ENCODE results near the gene SURF2. TPM values are rescaled to one million over a fixed set of nuclear protein-coding genes. Genes with fewer than 3 reads are reported as not detected.

The SURF2 gene
- total RNA-seq, 1 experiment from 2014 or later = 27.8 TPM

DNA sequence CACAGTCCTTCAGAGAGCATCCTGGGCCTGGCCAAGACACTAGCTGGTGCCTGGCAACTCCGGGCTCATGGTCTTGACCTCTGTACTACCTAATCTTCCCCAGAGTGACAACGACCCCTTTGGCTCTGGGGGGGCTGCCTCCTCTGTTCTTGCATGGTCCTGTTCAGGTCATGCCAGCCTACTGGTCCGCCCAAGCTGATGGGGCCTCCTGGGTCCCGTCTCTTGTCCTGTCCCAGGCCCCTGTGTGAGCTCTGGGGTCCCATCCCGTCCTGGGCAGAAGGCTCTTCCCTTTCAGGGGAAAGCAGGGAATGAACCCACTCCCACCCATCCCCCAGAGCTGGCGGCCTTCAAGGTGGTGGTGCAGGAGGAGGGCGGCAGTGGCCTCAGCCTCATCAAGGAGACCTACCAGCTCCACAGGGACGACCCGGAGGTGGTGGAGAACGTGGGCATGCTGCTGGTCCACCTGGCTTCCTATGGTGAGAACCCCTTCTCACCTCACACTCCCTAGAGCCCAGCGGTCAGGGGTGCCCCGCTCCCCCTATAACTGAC is 48.2 kb downstream of the SURF2 start:
- ChIA-PET RAD21 (ENCODE audit: low non-redundant PET in 1 of 2, low total read pairs in 2 of 2, uncharacterized antibody in 2 of 2, unreplicated experiment in 2 of 2) (no interaction called here), CTCF (interaction anchor here (0.7 to 2.9 kb wide), 3 partner anchors 9 to 218 kb away, joined by 3 to 14 read pairs (median 3); partner anchors contain the start of genes SURF1 and SURF2), POLR2A (no interaction called here)
- Histone ChIP-seq H3K4me3 (replicated peaks in 1 of 2; ENCODE audit: low read depth in 1 of 2, low read length in 2 of 2) (no peak overlapping the region), H4K20me1 (ENCODE audit: insufficient read depth) (no peaks in the 10 kb centered on the region), H3K36me3 (ENCODE audit: control insufficient read depth in 1 of 2, insufficient read depth in 2 of 2, low read length in 2 of 2) (peaks cover 17 to 23% of the 10 kb centered on the region in 2 experiments; a peak in 3 of 4 replicates), H3K4me1 (ENCODE audit: control insufficient read depth in 1 of 2, insufficient read depth in 2 of 2, low read length in 2 of 2) (peaks cover 0 to 5% of the 10 kb centered on the region in 2 experiments; a peak in 1 of 4 replicates), H3K27me3 (ENCODE audit: insufficient read depth, low read length) (no peaks in the 10 kb centered on the region), H3K9me2 (ENCODE audit: insufficient read depth) (no peaks in the 10 kb centered on the region), H3K9ac (ENCODE audit: low read length) (no peak overlapping the region), H3K9me3 (ENCODE audit: control insufficient read depth in 1 of 2, insufficient read depth in 1 of 2, low read depth in 1 of 2, low read length in 2 of 2) (no peaks in the 10 kb centered on the region), H3K4me2 (ENCODE audit: low read length) (no peak overlapping the region), H3K27ac (ENCODE audit: low read depth, low read length) (no peak overlapping the region), H2AFZ (ENCODE audit: low read depth, low read length, poor library complexity, severe bottlenecking) (no peak overlapping the region), H3K79me2 (ENCODE audit: insufficient read depth, low read length) (no peaks in the 10 kb centered on the region; the same call in 1 of the 2 replicates)
- intact Hi-C loops (cut with micrococcal nuclease) = loop anchor here (1.0 kb wide), 1 partner anchor 45 kb away; no protein-coding TSS in a partner anchor
- no TSS peak for BruUV-seq (replicated peaks)
- DNase-seq (ENCODE audit: low read depth, low spot score) (no peak), ATAC-seq (no peak)
- no peak for TF ChIP-seq JUND (IDR thresholded peaks at IDR 0.05)
- no peak for TF ChIP-seq ZBTB33 (IDR thresholded peaks at IDR 0.05; ENCODE audit: extremely low read depth, insufficient replicate concordance, low read length)

DNA sequence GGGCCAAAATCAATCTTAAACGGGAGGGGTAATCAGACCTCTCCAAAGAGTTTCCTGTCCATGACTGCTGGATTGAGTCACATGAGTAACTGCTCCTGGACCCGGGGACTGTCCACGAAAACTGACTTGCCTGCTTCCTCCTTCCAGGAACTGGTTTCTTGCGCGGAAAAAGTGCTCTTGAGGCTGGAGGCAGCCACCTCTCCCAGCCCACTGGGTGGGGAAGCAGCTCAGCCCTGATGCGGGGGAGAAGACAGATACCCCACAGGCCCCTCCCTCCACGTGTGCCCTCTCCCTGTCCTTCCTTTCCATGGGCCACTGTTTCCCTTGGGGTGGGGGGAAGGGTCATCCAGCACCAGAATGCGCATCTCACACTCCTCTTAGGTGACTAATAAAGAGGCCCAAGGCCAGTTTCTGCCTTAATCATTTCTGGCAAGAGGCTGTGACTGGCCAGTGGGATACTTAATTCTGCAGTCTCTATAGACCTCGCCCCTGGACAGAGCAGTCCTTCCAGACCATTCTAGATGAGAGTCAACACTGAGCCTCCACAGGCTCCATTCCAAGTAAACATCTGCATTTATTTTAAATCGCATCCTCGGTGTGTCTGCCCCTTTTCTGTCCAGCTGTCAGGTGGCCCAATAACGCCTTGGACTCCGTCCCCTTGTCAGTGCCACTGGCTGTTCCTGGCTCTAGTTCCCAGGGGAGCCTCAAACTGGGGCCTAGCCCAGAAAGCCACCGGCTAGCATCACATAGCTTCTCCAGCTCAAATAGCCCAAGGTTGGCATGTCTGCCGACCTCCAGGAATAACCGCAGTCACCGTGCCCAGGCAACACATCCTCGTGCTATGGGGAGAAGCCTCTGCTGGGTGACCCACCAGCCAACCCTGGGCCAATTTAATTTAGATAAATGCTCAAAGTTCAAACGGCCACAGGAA is 49.4 kb downstream of the SURF2 start:
- no peaks in the 10 kb centered on the region for H4K20me1 ChIP-seq (ENCODE audit: insufficient read depth)
- H3K27me3 ChIP-seq (ENCODE audit: insufficient read depth, low read length) = no peaks in the 10 kb centered on the region
- peaks cover 23 to 33% of the 10 kb centered on the region in 2 experiments; a peak in 3 of 4 replicates for H3K36me3 ChIP-seq (ENCODE audit: control insufficient read depth in 1 of 2, insufficient read depth in 2 of 2, low read length in 2 of 2)
- RAD21 ChIA-PET (ENCODE audit: low non-redundant PET in 1 of 2, low total read pairs in 2 of 2, uncharacterized antibody in 2 of 2, unreplicated experiment in 2 of 2) = interaction anchor here in 1 of 2 experiments (0.7 kb wide), 1 partner anchor 40 kb away, joined by 3 read pairs; no protein-coding TSS in a partner anchor
- CTCF ChIA-PET = no interaction called here
- no peak overlapping the region for H3K4me3 ChIP-seq (replicated peaks in 1 of 2; ENCODE audit: low read depth in 1 of 2, low read length in 2 of 2)
- no peaks in the 10 kb centered on the region; the same call in 1 of the 2 replicates for H3K79me2 ChIP-seq (ENCODE audit: insufficient read depth, low read length)
- DNase-seq (ENCODE audit: low read depth, low spot score) = no peak
- ATAC-seq = no peak
- H3K27ac ChIP-seq (ENCODE audit: low read depth, low read length) = no peak overlapping the region
- H2AFZ ChIP-seq (ENCODE audit: low read depth, low read length, poor library complexity, severe bottlenecking) = no peak overlapping the region
- POLR2A ChIA-PET = no interaction called here
- no peaks in the 10 kb centered on the region for H3K9me2 ChIP-seq (ENCODE audit: insufficient read depth)
- H3K9ac ChIP-seq (ENCODE audit: low read length) = no peak overlapping the region
- H3K4me1 ChIP-seq (ENCODE audit: control insufficient read depth in 1 of 2, insufficient read depth in 2 of 2, low read length in 2 of 2) = peaks cover 0 to 5% of the 10 kb centered on the region in 2 experiments; a peak in 1 of 4 replicates
- intact Hi-C loops (cut with micrococcal nuclease) = loop anchor here (2.0 kb wide), 1 partner anchor 321 kb away; no protein-coding TSS in a partner anchor
- H3K4me2 ChIP-seq (ENCODE audit: low read length) = no peak overlapping the region
- no peaks in the 10 kb centered on the region for H3K9me3 ChIP-seq (ENCODE audit: control insufficient read depth in 1 of 2, insufficient read depth in 1 of 2, low read depth in 1 of 2, low read length in 2 of 2)
- TSS peak; percentile 1 for BruUV-seq (replicated peaks)
- no peak for TF ChIP-seq SRF (IDR thresholded peaks at IDR 0.05; ENCODE audit: low read depth)
- TF ChIP-seq, protein P1, sequence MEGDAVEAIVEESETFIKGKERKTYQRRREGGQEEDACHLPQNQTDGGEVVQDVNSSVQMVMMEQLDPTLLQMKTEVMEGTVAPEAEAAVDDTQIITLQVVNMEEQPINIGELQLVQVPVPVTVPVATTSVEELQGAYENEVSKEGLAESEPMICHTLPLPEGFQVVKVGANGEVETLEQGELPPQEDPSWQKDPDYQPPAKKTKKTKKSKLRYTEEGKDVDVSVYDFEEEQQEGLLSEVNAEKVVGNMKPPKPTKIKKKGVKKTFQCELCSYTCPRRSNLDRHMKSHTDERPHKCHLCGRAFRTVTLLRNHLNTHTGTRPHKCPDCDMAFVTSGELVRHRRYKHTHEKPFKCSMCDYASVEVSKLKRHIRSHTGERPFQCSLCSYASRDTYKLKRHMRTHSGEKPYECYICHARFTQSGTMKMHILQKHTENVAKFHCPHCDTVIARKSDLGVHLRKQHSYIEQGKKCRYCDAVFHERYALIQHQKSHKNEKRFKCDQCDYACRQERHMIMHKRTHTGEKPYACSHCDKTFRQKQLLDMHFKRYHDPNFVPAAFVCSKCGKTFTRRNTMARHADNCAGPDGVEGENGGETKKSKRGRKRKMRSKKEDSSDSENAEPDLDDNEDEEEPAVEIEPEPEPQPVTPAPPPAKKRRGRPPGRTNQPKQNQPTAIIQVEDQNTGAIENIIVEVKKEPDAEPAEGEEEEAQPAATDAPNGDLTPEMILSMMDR (IDR thresholded peaks at IDR 0.05 in 2 of 3, conservative IDR thresholded peaks at IDR 0.05 in 1 of 3; ENCODE audit: borderline replicate concordance in 1 of 3, insufficient read depth in 1 of 3, low read depth in 2 of 3, low read length in 2 of 3) = no peak
- TF ChIP-seq SIN3A (IDR thresholded peaks at IDR 0.05; ENCODE audit: low read depth) = no peak
- TF ChIP-seq JUND (IDR thresholded peaks at IDR 0.05) = no peak
- TF ChIP-seq POLR2A (IDR thresholded peaks at IDR 0.05; ENCODE audit: borderline replicate concordance, extremely low read depth, insufficient read depth, insufficient read length) = no peak
- TF ChIP-seq YY1 (IDR thresholded peaks at IDR 0.05; ENCODE audit: extremely low read depth, insufficient replicate concordance, low read depth, low read length) = no peak
- TF ChIP-seq ELF1 (IDR thresholded peaks at IDR 0.05; ENCODE audit: borderline replicate concordance, low read depth) = no peak
- no peak for TF ChIP-seq RAD21 (IDR thresholded peaks at IDR 0.05; ENCODE audit: low read depth)
- TF ChIP-seq TCF7L2 (IDR thresholded peaks at IDR 0.05; ENCODE audit: borderline replicate concordance, extremely low read depth, insufficient read depth, insufficient read length) = no peak
- TF ChIP-seq ZFX (IDR thresholded peaks at IDR 0.05) = no peak
- TF ChIP-seq SP1 (IDR thresholded peaks at IDR 0.05; ENCODE audit: low read depth) = no peak
- TF ChIP-seq EZH2phosphoT487 (IDR thresholded peaks at IDR 0.05; ENCODE audit: borderline replicate concordance) = no peak
- no peak for TF ChIP-seq EZH2 (IDR thresholded peaks at IDR 0.05)
